HepG2 (cell line): ENCODE data around the gene CAT. TPM values are rescaled to one million over a fixed set of nuclear protein-coding genes. Genes with fewer than 3 reads are reported as not detected.

Source experiments
- ATAC-seq: fragments of 200-7000 bp; cut with Tn5 transposase; 3 replicates; pipeline ENCODE4 v1.9.1; 2020; ENCODE audit warnings: mild to moderate bottlenecking, moderate library complexity
- BruUV-seq: library from RNA; stranded (reverse); fragments of 400-500 nt; replicated peaks from 2 replicates; lab custom pipeline; 2021; lab: Mats Ljungman, UMichigan
- CTCF ChIA-PET: fragments of 300-600 bp; formaldehyde crosslinking; extraction: SDS; loops from one replicate; lab custom pipeline; 2021; ENCODE audit warnings: low total read pairs, inconsistent platforms, low intra/inter-chr PET ratio; lab: Yijun Ruan, JAX
- POLR2A ChIA-PET: fragments of 350-600 bp; sonication (Branson Sonifier 250); formaldehyde crosslinking; loops from one replicate; lab custom pipeline; 2020; ENCODE audit warnings: antibody characterized with exemption, inconsistent platforms; lab: Yijun Ruan, JAX
- DNase-seq: peaks from one replicate; pipeline ENCODE4 v3.0.0-alpha.2; 2015; ENCODE audit warnings: low spot score
- FAIRE-seq: peaks from 3 replicates; lab custom pipeline; 2011; peaks lifted over from hg19 to GRCh38; lab: Jason Lieb, UNC
- H2AFZ ChIP-seq: one replicate; pipeline ENCODE4 v1.6.1; 2011; ENCODE audit warnings: low read length, inconsistent platforms
- H3K27ac ChIP-seq: fragments of 300-600 bp; 3 replicates; pipeline ENCODE4 v1.8.0; 2011; ENCODE audit warnings: mixed run types, mild to moderate bottlenecking, mixed read lengths, low read length, inconsistent platforms; ENCODE audit not compliant: insufficient read depth; ENCODE audit errors: extremely low read length
- H3K27me3 ChIP-seq, 2 experiments: fragments of 200-600 bp in 1 of 2; 2 replicates in 1 of 2; 3 replicates in 1 of 2; pipeline versions ENCODE4 v1.6.0 to v1.8.0; 2011; ENCODE audit warnings: low read length in 2 of 2, mild to moderate bottlenecking in 2 of 2, moderate library complexity in 2 of 2, inconsistent platforms in 1 of 2; ENCODE audit not compliant: insufficient read depth in 2 of 2, control insufficient read depth in 1 of 2
- H3K36me3 ChIP-seq, 2 experiments: fragments of 200-600 bp in 1 of 2; replicated peaks in 1 of 2; 2 replicates in 1 of 2; 3 replicates in 1 of 2; pipeline versions ENCODE4 v1.5.1 to v1.8.0; 2011; ENCODE audit warnings: low read length in 2 of 2, inconsistent platforms in 1 of 2; ENCODE audit not compliant: insufficient read depth in 2 of 2, control insufficient read depth in 1 of 2
- H3K4me1 ChIP-seq: 2 replicates; pipeline ENCODE4 v1.5.1; 2012; ENCODE audit warnings: low read length, inconsistent platforms; ENCODE audit not compliant: insufficient read depth
- H3K4me2 ChIP-seq: 2 replicates; pipeline ENCODE4 v1.6.0; 2011; ENCODE audit warnings: low read depth, low read length, inconsistent platforms
- H3K4me3 ChIP-seq, 3 experiments: fragments of 200-600 bp in 1 of 3; sonication (generic), shearing (Covaris generic) in 1 of 3; replicated peaks in 1 of 3; 2 replicates each; pipeline ENCODE4 v1.5.1; 2011 to 2016; ENCODE audit warnings: low read length in 3 of 3, inconsistent platforms in 2 of 3, low read depth in 2 of 3, mild to moderate bottlenecking in 2 of 3, control low read depth in 1 of 3, mixed read lengths in 1 of 3; ENCODE audit not compliant: insufficient read depth in 1 of 3
- H3K79me2 ChIP-seq: one replicate; pipeline ENCODE4 v1.6.1; 2011; ENCODE audit warnings: low read length, inconsistent platforms; ENCODE audit not compliant: insufficient read depth
- H3K9ac ChIP-seq: 2 replicates; pipeline ENCODE4 v1.6.0; 2011; ENCODE audit warnings: mild to moderate bottlenecking, low read depth, low read length, inconsistent platforms; ENCODE audit not compliant: insufficient read depth
- H3K9me3 ChIP-seq: 2 replicates; pipeline ENCODE4 v1.5.1; 2012; ENCODE audit warnings: mild to moderate bottlenecking, low read length
- H4K20me1 ChIP-seq: 2 replicates; pipeline ENCODE4 v1.6.0; 2011; ENCODE audit warnings: inconsistent platforms, mild to moderate bottlenecking, low read length, moderate library complexity; ENCODE audit not compliant: insufficient read depth
- DMAP1 ChIP-seq: IDR thresholded peaks from 2 replicates; pipeline ENCODE4 v1.6.1; 2016
- DNMT1 ChIP-seq: sonication (generic); formaldehyde crosslinking; IDR thresholded peaks from 2 replicates; pipeline ENCODE4 v1.5.1; 2020; ENCODE audit warnings: mild to moderate bottlenecking, missing genetic modification reagents
- ELF3 ChIP-seq: IDR thresholded peaks from 2 replicates; pipeline ENCODE4 v1.6.1; 2016; ENCODE audit warnings: missing genetic modification reagents, missing compliant biosample characterization
- JDP2 ChIP-seq: sonication (generic); formaldehyde crosslinking; IDR thresholded peaks from 2 replicates; pipeline ENCODE4 v1.8.1; 2022; ENCODE audit warnings: missing genetic modification reagents, borderline replicate concordance
- NCOA5 ChIP-seq: sonication (generic); formaldehyde crosslinking; IDR thresholded peaks from 2 replicates; pipeline ENCODE4 v1.4.0; 2020; ENCODE audit warnings: missing genetic modification reagents
- NPAS2 ChIP-seq: sonication (generic); formaldehyde crosslinking; IDR thresholded peaks from 2 replicates; pipeline ENCODE4 v1.8.0; 2022; ENCODE audit warnings: mild to moderate bottlenecking, missing genetic modification reagents, borderline replicate concordance
- TMF1 ChIP-seq: sonication (generic); formaldehyde crosslinking; IDR thresholded peaks from 2 replicates; pipeline ENCODE4 v1.8.1; 2022; ENCODE audit warnings: low read depth, missing genetic modification reagents
- ZNF124 ChIP-seq: sonication (generic); formaldehyde crosslinking; IDR thresholded peaks from 2 replicates; pipeline ENCODE4 v1.4.0; 2020; ENCODE audit warnings: missing genetic modification reagents
- ZNF224 ChIP-seq: sonication (generic); formaldehyde crosslinking; IDR thresholded peaks from 2 replicates; pipeline ENCODE4 v1.5.0; 2020; ENCODE audit warnings: mild to moderate bottlenecking, missing genetic modification reagents
- ZNF549 ChIP-seq: sonication (generic); formaldehyde crosslinking; IDR thresholded peaks from 2 replicates; pipeline ENCODE4 v1.5.0; 2020; ENCODE audit warnings: missing genetic modification reagents
- ZNF580 ChIP-seq: IDR thresholded peaks from 2 replicates; pipeline ENCODE4 v1.6.1; 2016; ENCODE audit warnings: low read depth, borderline replicate concordance
- ZNF839 ChIP-seq: sonication (generic); formaldehyde crosslinking; IDR thresholded peaks from 2 replicates; pipeline ENCODE4 v1.4.0; 2020; ENCODE audit warnings: missing genetic modification reagents, mild to moderate bottlenecking, borderline replicate concordance
- ZNF878 ChIP-seq: sonication (generic); formaldehyde crosslinking; IDR thresholded peaks from 2 replicates; pipeline ENCODE4 v1.8.1; 2023; ENCODE audit warnings: mild to moderate bottlenecking, missing genetic modification reagents, moderate library complexity
- WGBS: methylation state at CpG from one replicate; pipeline ENCODE4 v1.1.6; 2017; ENCODE audit warnings: low lambda C conversion rate; 5-methylcytosine and 5-hydroxymethylcytosine counted together
- in situ Hi-C: cut with HindIII; loops from 2 replicates; pipeline ENCODE4 v1.10.0; 2017; ENCODE audit warnings: low pct_unique_long_range_greater_than_20kb; ENCODE audit not compliant: extremely low pct_ligation_motif_present
- intact Hi-C: fragments of 100-400 bp; cut with micrococcal nuclease; formaldehyde crosslinking; loops from one replicate; pipeline ENCODE4 v1.10.0; 2022; ENCODE audit not compliant: unreplicated experiment
- polyA plus RNA-seq, 8 experiments: library from polyadenylated mRNA; depleted of rRNA in 3 of 8; stranded (reverse) in 7 of 8; unstranded in 1 of 8; fragments of >200 nt; fragmentation: Illumina TruSeq in 4 of 8; extraction: Trizol in 4 of 8; gene quantifications; 2 replicates each; pipeline versions ENCODE4 v1.2.1 to v1.2.3, GENCODE V29; 2011 to 2016; ENCODE audit warnings: low read depth in 4 of 8, missing spikeins in 1 of 8, mixed read lengths in 1 of 8; ENCODE audit not compliant: insufficient read depth in 1 of 8
- total RNA-seq, 5 experiments: library from RNA; depleted of rRNA; stranded (reverse); fragments of >200 nt; fragmentation: Illumina TruSeq; extraction: Trizol; gene quantifications; 2 replicates each; pipeline ENCODE4 v1.2.3, GENCODE V29; 2016; ENCODE audit warnings: low read depth in 1 of 5
- TF ChIP-seq, protein P1 (sequence below): sonication (generic); formaldehyde crosslinking; IDR thresholded peaks from 2 replicates; pipeline ENCODE4 v1.5.0; 2020; ENCODE audit warnings: mild to moderate bottlenecking, missing genetic modification reagents, borderline replicate concordance

Gene CAT
- total and polyA plus RNA-seq, 2 of the 13 experiments (the other 11 are each of a cell fraction or from before 2014, with no cell fraction given): 107 to 136 TPM

- ChIA-PET CTCF (no interaction called here), POLR2A (no interaction called here)
- Histone ChIP-seq H3K4me3 (no peak overlapping the region), H2AFZ (peak overlapping the region; percentile 54), H3K27ac (no peak overlapping the region), H4K20me1 (no peaks in the 10 kb centered on the region), H3K9me3 (0 out of 2 replicates have a peak, but pooled peaks cover 9% of the 10 kb centered on the region), H3K4me2 (no peak overlapping the region), H3K36me3 (no peaks in the 10 kb centered on the region), H3K79me2 (no peaks in the 10 kb centered on the region), H3K27me3 (no peaks in the 10 kb centered on the region), H3K9ac (no peak overlapping the region), H3K4me1 (0 out of 2 replicates have a peak, but pooled peaks cover 7% of the 10 kb centered on the region)
- no peak for ATAC-seq
- intact Hi-C loops: no loop called here
- TF ChIP-seq JDP2 (CRISPR knock-in tag): no peak
- TF ChIP-seq ZNF878 (CRISPR knock-in tag): no peak
- no peak for TF ChIP-seq ZNF124 (CRISPR knock-in tag)
- TF ChIP-seq ZNF224: no peak
- no peak for TF ChIP-seq ELF3 (CRISPR knock-in tag)
- in situ Hi-C loops: no loop called here
- no peak for FAIRE-seq
- no peak for DNase-seq
- no TSS peak for BruUV-seq
- WGBS: 50% methylated on average over 5 of the region's 6 CpGs
Measured at GRCh38 chr11:34394771-34395300, 43.9 kb upstream of the CAT start.

DNA sequence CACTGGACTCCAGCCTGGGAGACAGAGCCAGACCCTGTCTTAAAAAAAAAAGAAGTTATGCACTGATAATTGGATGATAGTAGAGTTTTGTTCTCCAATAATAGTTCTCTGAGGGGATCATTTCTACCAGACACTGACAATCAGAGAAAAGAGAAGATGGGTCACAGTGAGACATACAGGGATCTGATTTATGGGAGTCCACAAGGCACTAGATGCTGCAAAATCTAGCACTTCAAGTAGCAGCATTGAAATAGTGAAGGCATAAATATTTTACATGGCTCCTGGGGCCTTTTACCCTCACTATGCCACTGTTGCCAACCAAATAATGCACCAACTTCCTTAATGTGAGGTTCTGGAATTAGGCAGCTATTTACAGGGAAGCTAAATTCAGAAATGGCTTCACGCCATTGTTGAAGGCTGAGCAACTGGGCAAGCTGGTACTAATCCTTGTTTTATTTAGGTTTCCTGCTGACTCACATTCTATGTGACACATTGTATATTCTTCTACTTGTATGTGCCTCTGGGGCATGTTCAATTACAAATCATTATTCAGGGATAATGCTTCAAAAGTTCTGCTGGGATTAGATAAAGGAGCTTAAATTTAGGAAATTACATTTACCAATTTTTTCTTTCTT, 42.7 kb upstream of the CAT start:
- WGBS: 72% methylated on average over 1 of the region's 1 CpG
- ATAC-seq (no peak), DNase-seq (no peak), FAIRE-seq (no peak)
- ChIA-PET CTCF (no interaction called here), POLR2A (no interaction called here)
- no peaks in the 10 kb centered on the region for H4K20me1 ChIP-seq
- H3K4me3 ChIP-seq: no peak overlapping the region
- 0 out of 2 replicates have a peak, but pooled peaks cover 9% of the 10 kb centered on the region for H3K9me3 ChIP-seq
- H3K79me2 ChIP-seq: no peaks in the 10 kb centered on the region
- H3K27me3 ChIP-seq: no peaks in the 10 kb centered on the region
- intact Hi-C loops (no loop called here), in situ Hi-C loops (no loop called here)
- 0 out of 2 replicates have a peak, but pooled peaks cover 7% of the 10 kb centered on the region for H3K4me1 ChIP-seq
- BruUV-seq: no TSS peak
- no peak overlapping the region for H3K4me2 ChIP-seq
- no peak overlapping the region for H2AFZ ChIP-seq
- no peaks in the 10 kb centered on the region for H3K36me3 ChIP-seq
- H3K27ac ChIP-seq: no peak overlapping the region
- no peak overlapping the region for H3K9ac ChIP-seq
- TF ChIP-seq, protein P1, sequence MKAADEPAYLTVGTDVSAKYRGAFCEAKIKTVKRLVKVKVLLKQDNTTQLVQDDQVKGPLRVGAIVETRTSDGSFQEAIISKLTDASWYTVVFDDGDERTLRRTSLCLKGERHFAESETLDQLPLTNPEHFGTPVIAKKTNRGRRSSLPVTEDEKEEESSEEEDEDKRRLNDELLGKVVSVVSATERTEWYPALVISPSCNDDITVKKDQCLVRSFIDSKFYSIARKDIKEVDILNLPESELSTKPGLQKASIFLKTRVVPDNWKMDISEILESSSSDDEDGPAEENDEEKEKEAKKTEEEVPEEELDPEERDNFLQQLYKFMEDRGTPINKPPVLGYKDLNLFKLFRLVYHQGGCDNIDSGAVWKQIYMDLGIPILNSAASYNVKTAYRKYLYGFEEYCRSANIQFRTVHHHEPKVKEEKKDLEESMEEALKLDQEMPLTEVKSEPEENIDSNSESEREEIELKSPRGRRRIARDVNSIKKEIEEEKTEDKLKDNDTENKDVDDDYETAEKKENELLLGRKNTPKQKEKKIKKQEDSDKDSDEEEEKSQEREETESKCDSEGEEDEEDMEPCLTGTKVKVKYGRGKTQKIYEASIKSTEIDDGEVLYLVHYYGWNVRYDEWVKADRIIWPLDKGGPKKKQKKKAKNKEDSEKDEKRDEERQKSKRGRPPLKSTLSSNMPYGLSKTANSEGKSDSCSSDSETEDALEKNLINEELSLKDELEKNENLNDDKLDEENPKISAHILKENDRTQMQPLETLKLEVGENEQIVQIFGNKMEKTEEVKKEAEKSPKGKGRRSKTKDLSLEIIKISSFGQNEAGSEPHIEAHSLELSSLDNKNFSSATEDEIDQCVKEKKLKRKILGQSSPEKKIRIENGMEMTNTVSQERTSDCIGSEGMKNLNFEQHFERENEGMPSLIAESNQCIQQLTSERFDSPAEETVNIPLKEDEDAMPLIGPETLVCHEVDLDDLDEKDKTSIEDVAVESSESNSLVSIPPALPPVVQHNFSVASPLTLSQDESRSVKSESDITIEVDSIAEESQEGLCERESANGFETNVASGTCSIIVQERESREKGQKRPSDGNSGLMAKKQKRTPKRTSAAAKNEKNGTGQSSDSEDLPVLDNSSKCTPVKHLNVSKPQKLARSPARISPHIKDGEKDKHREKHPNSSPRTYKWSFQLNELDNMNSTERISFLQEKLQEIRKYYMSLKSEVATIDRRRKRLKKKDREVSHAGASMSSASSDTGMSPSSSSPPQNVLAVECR: no peak
- TF ChIP-seq NCOA5 (CRISPR knock-in tag) (no peak), DMAP1 (CRISPR knock-in tag) (no peak), ZNF839 (CRISPR knock-in tag) (no peak), TMF1 (no peak), NPAS2 (CRISPR knock-in tag) (no peak), DNMT1 (CRISPR knock-in tag) (no peak), ZNF549 (CRISPR knock-in tag) (no peak), ZNF580 (no peak)
